ENCODE measurements around the gene FCN3. TPM values are rescaled to one million over a fixed set of nuclear protein-coding genes. Genes with fewer than 3 reads are reported as not detected.

FCN3 gene
- total and polyA plus RNA-seq, 9 of the 15 experiments (the other 6 are each of a cell fraction or from before 2014, with no cell fraction given), result 0.49 TPM; not detected in 8

DNA sequence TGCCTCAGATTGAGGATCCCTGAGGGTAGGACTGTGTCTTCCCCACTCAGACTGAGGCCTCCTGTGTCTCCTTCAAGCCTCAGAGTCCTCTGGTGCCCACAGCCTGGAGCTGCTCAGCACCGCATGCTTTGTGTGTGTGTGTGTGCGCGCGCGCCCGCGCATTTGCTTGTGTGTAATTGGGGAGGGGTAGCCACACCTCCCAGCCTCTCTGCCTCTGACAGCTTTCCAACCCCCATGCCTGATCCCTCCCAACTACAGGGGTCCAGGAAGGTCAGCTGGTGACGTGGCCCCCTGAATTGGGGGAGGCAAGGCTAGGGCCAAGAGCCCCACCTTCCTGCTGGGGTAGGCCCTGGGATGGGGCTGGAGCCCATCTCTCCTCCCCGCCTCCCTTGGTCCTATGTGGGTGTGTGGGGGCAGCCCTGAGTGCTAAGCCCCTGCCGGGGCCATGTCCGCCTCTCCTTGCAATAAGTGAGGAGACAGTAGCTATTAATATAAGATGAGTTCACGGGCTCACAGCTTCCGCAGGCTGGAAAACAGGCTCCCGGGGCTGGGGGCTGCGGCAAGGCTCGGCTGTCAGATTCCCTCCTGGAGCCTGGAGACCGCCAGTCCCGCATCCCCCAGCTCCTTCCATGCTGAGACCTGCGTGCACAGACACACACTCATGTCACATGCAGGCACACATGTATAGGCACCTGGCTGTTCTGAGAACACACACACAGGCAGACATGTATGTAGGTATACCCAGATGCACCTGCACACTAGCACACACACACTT lies 24.8 kb upstream of the FCN3 start (continued):
- TF ChIP-seq, protein P1, sequence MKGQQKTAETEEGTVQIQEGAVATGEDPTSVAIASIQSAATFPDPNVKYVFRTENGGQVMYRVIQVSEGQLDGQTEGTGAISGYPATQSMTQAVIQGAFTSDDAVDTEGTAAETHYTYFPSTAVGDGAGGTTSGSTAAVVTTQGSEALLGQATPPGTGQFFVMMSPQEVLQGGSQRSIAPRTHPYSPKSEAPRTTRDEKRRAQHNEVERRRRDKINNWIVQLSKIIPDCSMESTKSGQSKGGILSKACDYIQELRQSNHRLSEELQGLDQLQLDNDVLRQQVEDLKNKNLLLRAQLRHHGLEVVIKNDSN (CRISPR knock-in tag; IDR thresholded peaks at IDR 0.05), result 0 out of 2 replicates have a peak, but pooled peaks have one; percentile 7
- TF ChIP-seq DIDO1 (tag; IDR thresholded peaks at IDR 0.05; ENCODE audit: low read depth) (no peak), HMG20A (CRISPR knock-in tag; conservative IDR thresholded peaks at IDR 0.05) (no peak), SREBF2 (CRISPR knock-in tag; IDR thresholded peaks at IDR 0.05) (no peak), SRSF3 (IDR thresholded peaks at IDR 0.05; ENCODE audit: insufficient read depth, low read length) (no peak), POLR2G (IDR thresholded peaks at IDR 0.05; ENCODE audit: low read depth, low read length) (peak; percentile 73), GATAD2A (IDR thresholded peaks at IDR 0.05) (no peak), NR2F6 (CRISPR knock-in tag; IDR thresholded peaks at IDR 0.05) (no peak), ILF3 (IDR thresholded peaks at IDR 0.05; ENCODE audit: borderline replicate concordance) (no peak), RBM22 (IDR thresholded peaks at IDR 0.05; ENCODE audit: low read depth, low read length, poor library complexity, severe bottlenecking) (peak; percentile 84), SMARCA5 (IDR thresholded peaks at IDR 0.05) (no peak), CHD1 (IDR thresholded peaks at IDR 0.05; ENCODE audit: low read length) (no peak), TARDBP (IDR thresholded peaks at IDR 0.05) (peak; percentile 34; the same call in 1 of the 2 replicates), FOXM1 (IDR thresholded peaks at IDR 0.05; ENCODE audit: low read depth) (no peak), FOXM1 (CRISPR knock-in tag; IDR thresholded peaks at IDR 0.05; ENCODE audit: low read depth) (0 out of 2 replicates have a peak, but pooled peaks have one; percentile 67), SMC3 (conservative IDR thresholded peaks at IDR 0.05; ENCODE audit: insufficient read depth, low read depth, low read length) (no peak)
- TF ChIP-seq, protein P2, sequence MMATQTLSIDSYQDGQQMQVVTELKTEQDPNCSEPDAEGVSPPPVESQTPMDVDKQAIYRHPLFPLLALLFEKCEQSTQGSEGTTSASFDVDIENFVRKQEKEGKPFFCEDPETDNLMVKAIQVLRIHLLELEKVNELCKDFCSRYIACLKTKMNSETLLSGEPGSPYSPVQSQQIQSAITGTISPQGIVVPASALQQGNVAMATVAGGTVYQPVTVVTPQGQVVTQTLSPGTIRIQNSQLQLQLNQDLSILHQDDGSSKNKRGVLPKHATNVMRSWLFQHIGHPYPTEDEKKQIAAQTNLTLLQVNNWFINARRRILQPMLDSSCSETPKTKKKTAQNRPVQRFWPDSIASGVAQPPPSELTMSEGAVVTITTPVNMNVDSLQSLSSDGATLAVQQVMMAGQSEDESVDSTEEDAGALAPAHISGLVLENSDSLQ (IDR thresholded peaks at IDR 0.05), result no peak
- TF ChIP-seq, protein P3, sequence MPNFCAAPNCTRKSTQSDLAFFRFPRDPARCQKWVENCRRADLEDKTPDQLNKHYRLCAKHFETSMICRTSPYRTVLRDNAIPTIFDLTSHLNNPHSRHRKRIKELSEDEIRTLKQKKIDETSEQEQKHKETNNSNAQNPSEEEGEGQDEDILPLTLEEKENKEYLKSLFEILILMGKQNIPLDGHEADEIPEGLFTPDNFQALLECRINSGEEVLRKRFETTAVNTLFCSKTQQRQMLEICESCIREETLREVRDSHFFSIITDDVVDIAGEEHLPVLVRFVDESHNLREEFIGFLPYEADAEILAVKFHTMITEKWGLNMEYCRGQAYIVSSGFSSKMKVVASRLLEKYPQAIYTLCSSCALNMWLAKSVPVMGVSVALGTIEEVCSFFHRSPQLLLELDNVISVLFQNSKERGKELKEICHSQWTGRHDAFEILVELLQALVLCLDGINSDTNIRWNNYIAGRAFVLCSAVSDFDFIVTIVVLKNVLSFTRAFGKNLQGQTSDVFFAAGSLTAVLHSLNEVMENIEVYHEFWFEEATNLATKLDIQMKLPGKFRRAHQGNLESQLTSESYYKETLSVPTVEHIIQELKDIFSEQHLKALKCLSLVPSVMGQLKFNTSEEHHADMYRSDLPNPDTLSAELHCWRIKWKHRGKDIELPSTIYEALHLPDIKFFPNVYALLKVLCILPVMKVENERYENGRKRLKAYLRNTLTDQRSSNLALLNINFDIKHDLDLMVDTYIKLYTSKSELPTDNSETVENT (CRISPR knock-in tag; IDR thresholded peaks at IDR 0.05), result no peak
- TF ChIP-seq, protein P4, sequence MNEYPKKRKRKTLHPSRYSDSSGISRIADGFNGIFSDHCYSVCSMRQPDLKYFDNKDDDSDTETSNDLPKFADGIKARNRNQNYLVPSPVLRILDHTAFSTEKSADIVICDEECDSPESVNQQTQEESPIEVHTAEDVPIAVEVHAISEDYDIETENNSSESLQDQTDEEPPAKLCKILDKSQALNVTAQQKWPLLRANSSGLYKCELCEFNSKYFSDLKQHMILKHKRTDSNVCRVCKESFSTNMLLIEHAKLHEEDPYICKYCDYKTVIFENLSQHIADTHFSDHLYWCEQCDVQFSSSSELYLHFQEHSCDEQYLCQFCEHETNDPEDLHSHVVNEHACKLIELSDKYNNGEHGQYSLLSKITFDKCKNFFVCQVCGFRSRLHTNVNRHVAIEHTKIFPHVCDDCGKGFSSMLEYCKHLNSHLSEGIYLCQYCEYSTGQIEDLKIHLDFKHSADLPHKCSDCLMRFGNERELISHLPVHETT (CRISPR knock-in tag; conservative IDR thresholded peaks at IDR 0.05 in 1 of 2, IDR thresholded peaks at IDR 0.05 in 1 of 2), result no peak
